Epithelial cell of proximal tubule (primary cell): Measurements from ENCODE around the gene PSMD6. TPM values are rescaled to one million over a fixed set of nuclear protein-coding genes. Genes with fewer than 3 reads are reported as not detected.
A peak's percentile ranks its signal among the peaks of the same experiment; 100 is the strongest.

ENCODE experiments used
- DNase-seq: peaks from one replicate; pipeline ENCODE4 v3.0.0-alpha.2; 2011; ENCODE audit warnings: low read depth
- H3K4me3 ChIP-seq: 2 replicates; pipeline ENCODE4 v1.5.1; 2011; ENCODE audit warnings: low read depth, mild to moderate bottlenecking, low read length
- CTCF ChIP-seq: conservative IDR thresholded peaks from 2 replicates; pipeline ENCODE4 v1.5.1; 2012; ENCODE audit warnings: low read depth, mild to moderate bottlenecking, low read length
- total RNA-seq: library from RNA; depleted of rRNA; stranded (reverse); fragments of >200 nt; gene quantifications from 2 replicates; pipeline ENCODE4 v1.2.3, GENCODE V29; 2015

Gene PSMD6
- 92.1 and 130 TPM in 2 replicates for total RNA-seq

- no peak for DNase-seq
- peak within 1 kb of the TSS; percentile 88 for H3K4me3 ChIP-seq
- peak; percentile 93 for TF ChIP-seq CTCF
These were observed at the start of gene PSMD6 for GRCh38 chr3:64023187-64023860. Gene PSMD6, minus strand, starts transcription at chr3:64023494. Its CDS starts 75 bp downstream, at chr3:64023419.

- TF ChIP-seq CTCF = no peak
- no peak overlapping the region for H3K4me3 ChIP-seq
- no peak for DNase-seq
These were observed 48.8 kb upstream of the PSMD6 start for GRCh38 chr3:64072126-64072525.

GRCh38 chr3:64070704-64071103, 47.4 kb upstream of the PSMD6 start:
- TF ChIP-seq CTCF = no peak
- no peak for DNase-seq
- no peak overlapping the region for H3K4me3 ChIP-seq

GRCh38 chr3:64067506-64068346, 44.4 kb upstream of the PSMD6 start:
- no peak overlapping the region for H3K4me3 ChIP-seq
- no peak for TF ChIP-seq CTCF

GRCh38 chr3:64064804-64065203, 41.5 kb upstream of the PSMD6 start:
- no peak overlapping the region for H3K4me3 ChIP-seq
- no peak for DNase-seq
- TF ChIP-seq CTCF = no peak

More at GRCh38 chr3:64067506-64068346, 44.4 kb upstream of the PSMD6 start:
- no peak for DNase-seq

- no peak overlapping the region for H3K4me3 ChIP-seq
- no peak for TF ChIP-seq CTCF
- DNase-seq = no peak
These were observed 40.7 kb upstream of the PSMD6 start for GRCh38 chr3:64063983-64064438.
